Thyroid gland (tissue), 4 donors: ENCODE results near the gene PRRC1. TPM values are rescaled to one million over a fixed set of nuclear protein-coding genes. Genes with fewer than 3 reads are reported as not detected.

Experiments used
- DNase-seq, 2 donors: peaks; one replicate each; pipeline ENCODE4 v3.0.0-alpha.2; 2019
- H3K27ac ChIP-seq, 3 donors: fragments of 200-600 bp; sonication (generic); 1 replicate in 2 of 3; 2 replicates in 1 of 3; pipeline ENCODE4 v1.5.1; 2016 to 2019; ENCODE audit warnings: mild to moderate bottlenecking in 1 of 3, moderate library complexity in 1 of 3
- H3K27me3 ChIP-seq: fragments of 200-600 bp; sonication (generic); one replicate; pipeline ENCODE4 v1.5.1; 2019
- H3K36me3 ChIP-seq, 2 donors: fragments of 200-600 bp; sonication (generic); one replicate each; pipeline ENCODE4 v1.5.1; 2016 to 2019
- H3K4me1 ChIP-seq, 2 donors: fragments of 200-600 bp; sonication (generic); one replicate each; pipeline ENCODE4 v1.5.1; 2017 to 2019
- H3K4me3 ChIP-seq, 3 donors: fragments of 200-600 bp; sonication (generic); replicated peaks in 1 of 3; 1 replicate in 2 of 3; 2 replicates in 1 of 3; pipeline ENCODE4 v1.5.1; 2016; ENCODE audit warnings: mild to moderate bottlenecking in 1 of 3
- H3K9me3 ChIP-seq: fragments of 200-600 bp; sonication (generic); one replicate; pipeline ENCODE4 v1.5.1; 2017
- POLR2A ChIP-seq, 2 donors: fragments of 450-650 bp; IDR thresholded peaks; one replicate each; pipeline ENCODE4 v1.6.1; 2017; ENCODE audit warnings: antibody characterized with exemption in 2 of 2, mild to moderate bottlenecking in 2 of 2, moderate library complexity in 1 of 2
- WGBS, 2 donors: methylation state at CpG; one replicate each; pipeline ENCODE4 v1.1.5; 2017; 5-methylcytosine and 5-hydroxymethylcytosine counted together
- intact Hi-C: fragments of 100-400 bp; cut with DNase I; formaldehyde crosslinking; loops from one replicate; pipeline ENCODE4 v1.15.1; 2023
- total RNA-seq, 4 donors: library from RNA; depleted of rRNA; stranded (reverse); fragments of >200 nt; gene quantifications; one replicate each; pipeline ENCODE4 v1.2.3, GENCODE V29; 2016
- TF ChIP-seq, protein P1 (sequence below), 6 experiments: fragments of 200-600 bp in 3 of 6; fragments of 450-650 bp in 3 of 6; sonication (generic) in 3 of 6; IDR thresholded peaks; one replicate each; pipeline ENCODE4 v1.5.1; 2016 to 2019; ENCODE audit warnings: antibody characterized with exemption in 6 of 6, mild to moderate bottlenecking in 2 of 6, inconsistent platforms in 1 of 6, moderate library complexity in 1 of 6

PRRC1 gene
- total RNA-seq, 4 donors from 2014 or later, result 47.4 to 79.0 (median 70.9) TPM

DNA sequence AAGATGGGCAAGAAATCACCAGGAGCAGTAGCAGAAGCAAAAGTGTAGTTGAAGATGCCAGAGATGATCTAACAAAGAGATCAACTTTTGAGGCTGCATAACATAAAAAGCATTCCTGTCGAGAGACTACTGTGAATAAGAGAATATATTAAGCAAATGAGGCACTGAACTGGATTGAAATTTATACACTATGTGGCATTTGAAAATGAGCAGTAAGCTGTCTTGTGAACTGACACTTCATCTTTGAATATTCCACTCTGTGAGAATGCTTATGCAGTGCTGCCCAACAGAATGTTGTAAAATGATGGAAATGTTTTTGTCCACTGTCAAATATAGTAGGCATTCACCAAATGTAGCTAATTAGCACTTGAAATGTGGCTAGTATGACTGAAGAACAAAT is 18.9 kb upstream of the PRRC1 start:
- H3K36me3 ChIP-seq, result no peaks in the 10 kb centered on the region
- no peak overlapping the region for H3K27ac ChIP-seq
- intact Hi-C loops, result no loop called here
- 73 to 79% methylated on average over 1 of the region's 1 CpG for WGBS, 2 donors
- H3K27me3 ChIP-seq, result no peaks in the 10 kb centered on the region
- no peaks in the 10 kb centered on the region for H3K4me1 ChIP-seq
- TF ChIP-seq POLR2A (IDR thresholded peaks at IDR 0.05), result no peak
- TF ChIP-seq, protein P1, sequence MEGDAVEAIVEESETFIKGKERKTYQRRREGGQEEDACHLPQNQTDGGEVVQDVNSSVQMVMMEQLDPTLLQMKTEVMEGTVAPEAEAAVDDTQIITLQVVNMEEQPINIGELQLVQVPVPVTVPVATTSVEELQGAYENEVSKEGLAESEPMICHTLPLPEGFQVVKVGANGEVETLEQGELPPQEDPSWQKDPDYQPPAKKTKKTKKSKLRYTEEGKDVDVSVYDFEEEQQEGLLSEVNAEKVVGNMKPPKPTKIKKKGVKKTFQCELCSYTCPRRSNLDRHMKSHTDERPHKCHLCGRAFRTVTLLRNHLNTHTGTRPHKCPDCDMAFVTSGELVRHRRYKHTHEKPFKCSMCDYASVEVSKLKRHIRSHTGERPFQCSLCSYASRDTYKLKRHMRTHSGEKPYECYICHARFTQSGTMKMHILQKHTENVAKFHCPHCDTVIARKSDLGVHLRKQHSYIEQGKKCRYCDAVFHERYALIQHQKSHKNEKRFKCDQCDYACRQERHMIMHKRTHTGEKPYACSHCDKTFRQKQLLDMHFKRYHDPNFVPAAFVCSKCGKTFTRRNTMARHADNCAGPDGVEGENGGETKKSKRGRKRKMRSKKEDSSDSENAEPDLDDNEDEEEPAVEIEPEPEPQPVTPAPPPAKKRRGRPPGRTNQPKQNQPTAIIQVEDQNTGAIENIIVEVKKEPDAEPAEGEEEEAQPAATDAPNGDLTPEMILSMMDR (IDR thresholded peaks at IDR 0.05), result no peak
- H3K9me3 ChIP-seq, result no peaks in the 10 kb centered on the region
- DNase-seq, result no peak
- no peak overlapping the region for H3K4me3 ChIP-seq

DNA sequence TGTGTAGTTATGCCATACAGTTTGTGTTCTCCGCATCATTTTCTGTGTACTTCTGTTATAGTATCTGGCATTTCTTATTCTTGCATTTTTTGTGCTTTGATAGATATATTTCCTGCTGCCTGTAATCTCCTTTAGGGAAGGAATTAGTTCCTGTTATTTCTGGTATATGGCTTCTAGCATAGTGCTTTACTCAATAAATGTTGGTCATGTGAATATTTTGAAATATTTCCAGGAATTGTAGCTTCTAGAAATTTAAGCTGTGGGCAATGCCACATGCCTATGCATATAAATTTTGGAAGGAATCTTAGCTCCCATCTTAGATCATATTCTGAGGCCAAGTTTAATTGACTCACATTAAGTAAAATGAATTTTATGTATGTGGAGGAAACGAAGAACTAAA is 11.5 kb upstream of the PRRC1 start:
- TF ChIP-seq POLR2A (IDR thresholded peaks at IDR 0.05), result no peak
- TF ChIP-seq, protein P1 (IDR thresholded peaks at IDR 0.05), result no peak

DNA sequence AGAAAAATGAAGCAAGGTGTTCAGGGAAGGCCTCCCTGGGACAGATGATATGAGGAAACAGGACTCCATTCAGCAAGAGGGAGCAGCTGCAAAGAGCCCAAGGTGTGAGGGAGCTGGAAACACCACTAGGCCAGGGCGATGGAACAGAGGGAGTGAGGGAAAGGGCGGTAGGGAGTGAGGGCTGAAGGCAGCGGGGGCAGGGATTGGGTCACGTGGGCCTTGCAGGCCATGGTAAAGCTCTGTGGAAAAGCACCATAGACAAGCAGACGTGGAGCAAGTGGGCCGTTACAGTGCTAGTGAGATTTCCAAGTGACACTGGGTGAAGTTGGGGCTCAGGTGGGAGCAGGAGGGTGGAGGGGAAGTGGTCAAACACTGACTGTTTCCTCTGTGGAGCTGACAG is 10.8 kb upstream of the PRRC1 start:
- Histone ChIP-seq H3K4me1 (no peaks in the 10 kb centered on the region), H3K36me3 (no peaks in the 10 kb centered on the region), H3K27ac (no peak overlapping the region), H3K9me3 (no peaks in the 10 kb centered on the region), H3K27me3 (peaks cover 4% of the 10 kb centered on the region), H3K4me3 (no peak overlapping the region)
- TF ChIP-seq POLR2A (IDR thresholded peaks at IDR 0.05), result no peak
- TF ChIP-seq, protein P1 (IDR thresholded peaks at IDR 0.05), result no peak
- WGBS, 2 donors, result 74 to 79% methylated on average over 6 of the region's 6 CpGs
- intact Hi-C loops, result no loop called here
- DNase-seq, result no peak

More for the DNA sequence above, 11.5 kb upstream of the PRRC1 start:
- Histone ChIP-seq H3K9me3 (no peaks in the 10 kb centered on the region), H3K27me3 (peaks cover 4% of the 10 kb centered on the region), H3K4me1 (no peaks in the 10 kb centered on the region), H3K4me3 (no peak overlapping the region), H3K27ac (no peak overlapping the region), H3K36me3 (no peaks in the 10 kb centered on the region)
- no peak for DNase-seq
- WGBS, 2 donors, result 90 to 95% methylated on average over 2 of the region's 2 CpGs
- intact Hi-C loops, result no loop called here

DNA sequence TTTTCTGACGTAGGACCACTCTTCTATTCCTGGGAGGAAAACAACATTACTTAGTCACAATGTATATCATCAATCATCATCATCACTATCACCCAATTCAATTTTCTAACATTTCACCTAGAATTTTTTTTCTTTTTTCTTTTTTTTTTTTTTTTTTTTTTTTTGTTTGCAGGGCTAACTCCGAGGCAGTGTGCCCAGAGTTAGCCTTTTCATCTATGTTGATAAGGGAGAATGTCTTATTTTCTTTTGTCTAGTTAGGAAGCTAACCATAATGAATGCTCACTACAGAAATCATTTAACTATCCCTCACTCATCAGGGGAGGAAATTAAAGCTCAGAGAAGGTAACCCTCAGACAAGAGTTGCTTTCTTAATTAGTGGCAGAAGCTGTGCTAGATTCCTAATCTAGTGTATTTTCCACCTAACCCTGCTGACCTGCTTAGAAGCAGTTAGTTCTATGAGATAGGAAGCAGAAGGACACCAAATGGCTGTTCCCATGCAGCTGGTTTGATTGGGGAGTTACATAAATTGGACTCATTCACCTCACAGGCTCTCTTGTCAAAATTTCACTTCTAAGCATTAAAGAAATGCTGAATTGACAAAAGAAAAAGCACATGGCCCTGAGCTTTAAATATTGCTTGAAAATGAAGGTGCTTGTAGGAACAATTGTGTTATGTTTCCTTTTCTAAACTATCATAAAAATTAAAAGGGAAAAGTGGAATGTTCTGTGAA is 8.6 kb upstream of the PRRC1 start:
- Histone ChIP-seq H3K4me1 (no peaks in the 10 kb centered on the region), H3K36me3 (no peaks in the 10 kb centered on the region), H3K27ac (no peak overlapping the region), H3K4me3 (no peak overlapping the region), H3K27me3 (peaks cover 4% of the 10 kb centered on the region), H3K9me3 (no peaks in the 10 kb centered on the region)
- no peak for DNase-seq
- intact Hi-C loops, result no loop called here
- WGBS, 2 donors, result 87 to 93% methylated on average over 2 of the region's 2 CpGs
- TF ChIP-seq, protein P1 (IDR thresholded peaks at IDR 0.05), result no peak
- no peak for TF ChIP-seq POLR2A (IDR thresholded peaks at IDR 0.05)

DNA sequence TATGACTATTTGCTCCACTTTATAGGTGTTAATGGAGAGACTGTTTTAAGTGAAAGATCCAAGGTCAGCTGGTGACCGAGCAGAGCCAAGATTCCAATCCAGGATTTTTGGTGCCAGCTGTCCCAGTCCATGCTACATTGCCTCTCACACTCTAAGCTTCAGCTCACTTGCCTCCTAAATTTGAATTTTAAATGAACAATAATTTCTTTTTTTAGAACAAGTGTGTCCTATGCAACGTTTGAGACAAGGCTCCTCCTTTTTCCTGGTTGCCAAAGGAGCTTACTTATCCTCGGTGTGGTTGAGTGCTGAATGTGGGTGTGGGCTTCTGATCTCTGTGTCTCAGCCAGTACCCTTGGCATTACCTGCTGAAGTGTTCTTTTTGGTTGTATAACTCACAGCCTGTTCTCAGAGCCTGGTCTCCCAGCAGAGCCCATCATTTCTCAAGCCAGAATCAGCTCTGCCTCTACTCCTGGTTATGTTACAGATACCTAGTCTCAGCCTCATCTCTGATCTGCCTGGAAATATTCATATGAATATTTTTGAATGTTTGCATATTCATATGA is 4.0 kb upstream of the PRRC1 start:
- intact Hi-C loops, result no loop called here
- Histone ChIP-seq H3K27ac (no peak overlapping the region), H3K4me3 (no peak overlapping the region), H3K9me3 (no peaks in the 10 kb centered on the region), H3K27me3 (peaks cover 4% of the 10 kb centered on the region), H3K36me3 (no peaks in the 10 kb centered on the region), H3K4me1 (peaks cover 0 to 3% of the 10 kb centered on the region in 2 donors)
- TF ChIP-seq, protein P1 (IDR thresholded peaks at IDR 0.05), result no peak
- TF ChIP-seq POLR2A (IDR thresholded peaks at IDR 0.05), result no peak
- peak in 1 of 2 donors; percentile 3 for DNase-seq
- WGBS, 2 donors, result 36% methylated on average over 3 of the region's 3 CpGs
